Colon (tissue), 2 donors: ENCODE data around the gene GNG3.

Experiments used
- FAIRE-seq: peaks from 2 replicates; lab custom pipeline; 2012; peaks lifted over from hg19 to GRCh38; lab: Jason Lieb, UNC
- donor health status: control.
- donor health status: control.

Gene GNG3

DNA sequence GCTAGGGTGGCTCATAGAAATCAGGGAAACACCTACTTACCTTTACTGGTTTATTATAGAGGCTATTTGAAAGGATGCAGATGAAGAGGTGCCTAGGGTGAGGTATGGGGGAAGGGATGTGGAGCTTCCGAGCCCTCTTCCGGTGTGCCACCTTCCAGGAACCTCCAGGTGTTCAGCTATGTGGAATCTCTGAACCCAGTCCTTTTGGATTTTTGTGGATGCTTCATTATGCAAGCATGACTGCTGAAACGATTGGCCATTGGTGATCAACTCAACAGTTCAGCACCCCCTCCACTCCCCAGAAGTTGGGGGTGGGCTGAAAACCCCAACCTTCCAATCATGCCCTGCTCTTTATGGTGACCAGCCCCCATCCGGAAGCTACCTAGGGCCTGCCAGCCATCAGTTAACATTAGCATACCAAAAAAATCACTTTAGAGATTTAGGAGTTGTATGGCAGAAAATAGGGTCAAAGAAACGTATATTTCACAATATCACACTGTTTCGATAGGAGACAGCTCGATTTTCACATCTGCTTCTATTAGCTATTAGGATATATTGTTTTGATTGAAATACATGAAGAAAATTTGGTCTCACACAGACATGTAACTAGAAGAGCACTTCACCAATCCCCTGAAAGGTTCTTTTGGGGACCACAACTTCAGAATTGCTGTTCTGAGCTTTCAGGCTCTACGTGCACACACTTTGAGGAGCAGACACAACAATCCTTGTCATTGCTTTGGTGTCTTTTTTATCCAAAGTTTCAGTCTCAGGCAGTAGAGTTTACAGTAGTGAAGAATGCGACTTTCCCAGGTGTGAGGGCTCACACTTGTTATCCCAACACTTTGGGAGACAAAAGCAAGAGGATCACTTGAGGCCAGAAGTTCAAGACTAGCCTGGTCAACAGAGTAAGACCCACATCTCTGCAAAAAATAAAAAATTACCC, 50.6 kb downstream of the GNG3 start:
- no peak for FAIRE-seq
